Mononuclear cell (primary cell): ENCODE data around the gene PHACTR1. TPM values are rescaled to one million over a fixed set of nuclear protein-coding genes. Genes with fewer than 3 reads are reported as not detected.

Source experiments
- H3K27me3 ChIP-seq: 2 replicates; pipeline ENCODE4 v1.6.0; 2011; ENCODE audit warnings: low read length, control low read depth; ENCODE audit not compliant: insufficient read depth
- H3K4me1 ChIP-seq: 2 replicates; pipeline ENCODE4 v1.5.1; 2011; ENCODE audit warnings: mild to moderate bottlenecking, low read length, control low read depth; ENCODE audit not compliant: insufficient read depth
- H3K4me3 ChIP-seq: 2 replicates; pipeline ENCODE4 v1.5.1; 2011; ENCODE audit warnings: mild to moderate bottlenecking, low read length, moderate library complexity
- H3K9me3 ChIP-seq: 2 replicates; pipeline ENCODE4 v1.5.1; 2011; ENCODE audit warnings: low read depth, mild to moderate bottlenecking, control low read depth, low read length
- total RNA-seq: library from RNA; depleted of rRNA; stranded (reverse); fragments of >200 nt; gene quantifications from one replicate; pipeline ENCODE4 v1.2.3, GENCODE V29; 2012

The PHACTR1 gene
- total RNA-seq, 1 donor, result 81.6 TPM

DNA sequence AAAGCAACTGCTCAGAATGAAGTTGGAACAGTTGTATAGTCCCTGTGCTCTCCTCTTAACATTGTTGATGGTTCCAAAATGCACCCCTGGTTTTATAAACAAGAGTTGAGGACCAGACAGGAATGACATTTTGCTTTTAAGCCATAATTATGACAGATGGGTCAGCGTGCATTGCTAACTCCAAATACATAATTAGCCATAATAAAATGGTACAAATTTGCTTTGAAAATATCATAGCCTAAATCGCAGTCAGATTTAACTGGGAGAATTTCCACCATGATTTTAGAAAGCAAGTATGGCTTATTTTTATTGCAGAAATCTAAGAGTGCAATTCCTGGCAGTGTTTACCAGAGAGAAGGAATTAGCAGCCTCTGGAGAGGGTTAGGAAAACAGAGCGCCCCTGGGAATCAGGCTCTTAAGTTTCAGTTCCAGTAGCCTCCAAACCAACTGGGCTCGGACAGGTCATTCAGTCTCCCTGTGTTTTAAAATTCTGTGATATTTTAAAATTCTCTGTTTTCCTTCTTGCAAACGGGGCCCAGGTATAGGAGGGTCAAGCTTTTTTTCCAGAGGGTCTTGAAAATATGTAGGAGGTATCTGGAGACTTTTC lies 309.4 kb downstream of the PHACTR1 start:
- no peaks in the 10 kb centered on the region for H3K9me3 ChIP-seq
- H3K4me3 ChIP-seq, result no peak overlapping the region
- no peaks in the 10 kb centered on the region for H3K4me1 ChIP-seq
- H3K27me3 ChIP-seq, result no peaks in the 10 kb centered on the region

DNA sequence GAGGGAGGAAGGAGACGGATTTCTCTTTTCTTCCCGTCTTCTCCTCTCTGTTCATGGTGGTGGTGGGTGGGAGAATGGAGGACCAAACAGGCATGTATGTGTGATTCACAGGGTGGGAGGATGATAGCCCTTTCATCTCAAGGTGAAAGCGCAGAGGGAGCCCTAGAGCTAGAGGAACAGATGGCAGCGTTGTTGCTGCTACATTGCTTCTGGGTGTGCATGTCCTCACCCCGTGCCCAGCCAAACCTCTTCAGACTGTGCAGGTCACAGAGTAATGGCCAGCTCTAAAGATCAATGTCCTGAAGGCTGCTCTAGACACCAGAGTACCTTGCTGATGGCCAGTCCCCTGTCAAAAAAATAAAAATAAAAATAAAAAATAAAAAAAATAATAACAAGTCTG lies 310.0 kb downstream of the PHACTR1 start:
- no peaks in the 10 kb centered on the region for H3K4me1 ChIP-seq
- H3K4me3 ChIP-seq, result no peak overlapping the region
- H3K27me3 ChIP-seq, result no peaks in the 10 kb centered on the region
- H3K9me3 ChIP-seq, result no peaks in the 10 kb centered on the region

DNA sequence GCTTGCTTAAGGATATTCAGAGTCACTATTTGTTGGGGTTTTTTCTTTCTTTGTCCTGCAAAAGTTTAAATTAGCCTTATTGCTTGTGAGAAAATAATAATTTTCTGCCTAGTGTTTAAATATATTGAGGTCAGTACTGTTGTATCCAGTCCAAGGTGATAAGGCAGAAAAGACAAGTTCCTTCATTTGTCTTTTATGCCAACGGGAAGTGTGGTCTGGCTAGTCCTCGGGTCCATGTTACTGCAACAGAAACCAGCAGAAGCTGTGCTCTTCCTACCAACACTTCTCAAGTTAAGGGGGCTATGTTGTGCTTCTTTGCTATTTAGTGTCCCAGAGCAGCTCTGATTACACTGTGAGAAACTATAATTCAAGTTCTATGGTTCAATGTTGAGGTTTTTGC lies 310.6 kb downstream of the PHACTR1 start:
- Histone ChIP-seq H3K4me1 (no peaks in the 10 kb centered on the region), H3K27me3 (no peaks in the 10 kb centered on the region), H3K9me3 (no peaks in the 10 kb centered on the region), H3K4me3 (no peak overlapping the region)

- Histone ChIP-seq H3K27me3 (no peaks in the 10 kb centered on the region), H3K4me3 (no peak overlapping the region), H3K4me1 (no peaks in the 10 kb centered on the region), H3K9me3 (no peaks in the 10 kb centered on the region)
Observed at GRCh38 chr6:13030396-13030795, 313.8 kb downstream of the PHACTR1 start.

DNA sequence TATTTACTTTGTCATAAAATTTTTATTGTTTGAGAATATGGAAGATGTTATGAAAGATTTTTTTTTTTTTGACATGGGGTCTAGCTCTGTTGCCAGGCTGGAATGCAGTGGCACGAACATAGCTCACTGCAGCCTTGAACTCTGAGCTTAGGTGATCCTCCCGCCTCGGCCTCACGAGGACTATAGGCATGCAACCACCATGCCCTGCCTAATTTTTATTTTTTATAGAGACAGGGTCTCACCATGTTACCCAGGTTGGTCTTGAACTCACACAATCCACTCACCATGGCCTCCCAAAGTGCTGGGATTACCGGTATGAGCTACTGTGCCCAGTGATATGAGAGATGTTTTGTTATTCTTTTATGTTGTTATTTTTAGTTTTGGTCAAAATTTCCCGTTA lies 316.0 kb downstream of the PHACTR1 start:
- no peaks in the 10 kb centered on the region for H3K4me1 ChIP-seq
- no peak overlapping the region for H3K4me3 ChIP-seq
- no peaks in the 10 kb centered on the region for H3K9me3 ChIP-seq
- no peaks in the 10 kb centered on the region for H3K27me3 ChIP-seq

DNA sequence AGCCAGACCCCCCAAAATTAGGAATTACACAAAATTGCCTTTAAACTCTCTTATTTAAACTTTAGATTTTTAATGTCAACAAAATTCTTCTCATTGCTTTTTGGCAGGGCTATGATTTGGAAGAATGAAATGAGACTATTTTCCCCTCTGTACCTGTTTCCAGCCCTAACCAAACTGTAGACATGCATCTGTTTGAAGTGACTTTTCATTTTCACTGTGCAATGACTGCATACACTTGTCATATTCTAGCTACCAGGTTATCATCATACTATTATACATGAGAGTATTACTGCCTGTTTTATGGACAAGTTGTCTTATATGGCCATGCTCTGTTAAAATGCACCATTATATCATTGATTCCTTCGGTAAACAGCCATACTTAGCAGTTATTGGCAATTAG lies 316.6 kb downstream of the PHACTR1 start:
- no peaks in the 10 kb centered on the region for H3K9me3 ChIP-seq
- H3K4me3 ChIP-seq, result no peak overlapping the region
- no peaks in the 10 kb centered on the region for H3K4me1 ChIP-seq
- no peaks in the 10 kb centered on the region for H3K27me3 ChIP-seq

DNA sequence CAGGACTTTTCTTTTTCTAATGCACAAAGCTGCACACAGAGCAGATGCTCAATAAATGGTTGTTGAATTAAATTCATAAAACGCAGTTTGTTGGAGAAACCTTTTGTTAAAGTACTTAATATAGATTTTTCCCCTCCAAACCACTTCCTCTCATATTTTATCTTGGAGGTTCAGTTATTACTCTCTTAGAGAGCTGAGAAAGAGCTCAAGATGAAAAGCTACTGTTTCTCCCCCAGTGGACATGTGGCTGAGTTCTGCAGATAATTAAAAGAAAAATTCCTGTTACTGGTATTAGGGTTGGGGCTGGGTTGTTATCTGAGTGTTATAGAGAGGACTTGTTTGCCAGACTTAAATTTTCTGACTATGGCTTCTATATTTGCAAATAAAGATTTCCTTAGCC lies 317.7 kb downstream of the PHACTR1 start:
- Histone ChIP-seq H3K4me1 (no peaks in the 10 kb centered on the region), H3K9me3 (no peaks in the 10 kb centered on the region), H3K27me3 (no peaks in the 10 kb centered on the region), H3K4me3 (no peak overlapping the region)

GRCh38 chr6:13035606-13036005 lies 319.0 kb downstream of the PHACTR1 start:
- no peaks in the 10 kb centered on the region for H3K27me3 ChIP-seq
- no peaks in the 10 kb centered on the region for H3K4me1 ChIP-seq
- no peak overlapping the region for H3K4me3 ChIP-seq
- H3K9me3 ChIP-seq, result no peaks in the 10 kb centered on the region

- H3K4me3 ChIP-seq, result no peak overlapping the region
- no peaks in the 10 kb centered on the region for H3K9me3 ChIP-seq
- no peaks in the 10 kb centered on the region for H3K27me3 ChIP-seq
- no peaks in the 10 kb centered on the region for H3K4me1 ChIP-seq
Observed at GRCh38 chr6:13038315-13038714, 321.7 kb downstream of the PHACTR1 start.

GRCh38 chr6:13038741-13039190 lies 322.2 kb downstream of the PHACTR1 start:
- Histone ChIP-seq H3K27me3 (no peaks in the 10 kb centered on the region), H3K4me3 (no peak overlapping the region)

DNA sequence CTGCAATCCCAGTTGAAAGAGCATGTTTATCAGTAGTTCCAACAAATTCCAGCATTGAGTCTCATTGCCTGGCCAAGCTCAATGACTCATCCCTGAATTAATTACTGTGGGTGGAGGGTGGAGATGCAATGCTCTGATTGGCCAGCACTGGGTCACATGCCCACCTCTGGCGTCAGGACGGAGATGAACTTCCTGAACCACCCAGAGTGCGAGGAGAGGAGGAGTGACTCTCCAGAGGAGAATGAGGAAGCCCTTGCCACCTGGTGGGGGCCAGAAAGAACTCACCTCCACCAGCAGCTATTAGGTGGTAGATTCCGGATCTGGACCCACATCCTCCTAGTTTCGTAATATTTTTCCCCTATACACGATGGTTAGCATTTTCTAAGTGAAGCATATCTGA lies 327.8 kb downstream of the PHACTR1 start:
- peaks cover 5% of the 10 kb centered on the region for H3K4me1 ChIP-seq
- H3K4me3 ChIP-seq, result no peak overlapping the region

More at GRCh38 chr6:13038741-13039190, 322.2 kb downstream of the PHACTR1 start:
- no peaks in the 10 kb centered on the region for H3K4me1 ChIP-seq
- no peaks in the 10 kb centered on the region for H3K9me3 ChIP-seq

DNA sequence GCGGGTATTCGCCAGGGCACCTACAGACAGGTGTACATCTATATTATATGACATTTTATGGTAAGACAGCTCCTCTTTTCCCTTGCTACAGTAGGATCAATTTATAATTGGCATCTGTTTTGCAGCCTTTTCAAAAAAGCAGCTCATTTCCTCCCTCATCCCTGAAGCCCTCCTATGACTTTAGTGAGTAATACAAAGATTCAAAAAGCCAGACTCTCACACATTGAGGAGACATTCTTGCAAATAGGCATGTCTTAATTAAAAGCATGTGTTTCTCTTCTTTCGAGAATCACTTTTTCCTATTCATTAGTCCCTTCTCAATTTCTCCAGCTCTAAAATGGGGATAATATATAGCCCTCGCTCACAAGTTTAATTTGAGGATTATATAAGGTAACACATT lies 328.3 kb downstream of the PHACTR1 start:
- H3K9me3 ChIP-seq, result no peaks in the 10 kb centered on the region
- no peaks in the 10 kb centered on the region for H3K27me3 ChIP-seq
- H3K4me3 ChIP-seq, result no peak overlapping the region
- H3K4me1 ChIP-seq, result peaks cover 5% of the 10 kb centered on the region

More for the DNA sequence above, 327.8 kb downstream of the PHACTR1 start:
- Histone ChIP-seq H3K27me3 (no peaks in the 10 kb centered on the region), H3K9me3 (no peaks in the 10 kb centered on the region)

GRCh38 chr6:13045676-13046075 lies 329.1 kb downstream of the PHACTR1 start:
- Histone ChIP-seq H3K4me1 (peaks cover 5% of the 10 kb centered on the region), H3K27me3 (no peaks in the 10 kb centered on the region), H3K9me3 (no peaks in the 10 kb centered on the region), H3K4me3 (no peak overlapping the region)

- Histone ChIP-seq H3K9me3 (no peaks in the 10 kb centered on the region), H3K4me1 (peaks cover 5% of the 10 kb centered on the region)
Observed at GRCh38 chr6:13046084-13046483, 329.5 kb downstream of the PHACTR1 start.

GRCh38 chr6:13048113-13048512 lies 331.5 kb downstream of the PHACTR1 start:
- H3K9me3 ChIP-seq, result no peaks in the 10 kb centered on the region
- H3K27me3 ChIP-seq, result no peaks in the 10 kb centered on the region
- H3K4me3 ChIP-seq, result no peak overlapping the region
- H3K4me1 ChIP-seq, result peaks cover 5% of the 10 kb centered on the region

More at GRCh38 chr6:13046084-13046483, 329.5 kb downstream of the PHACTR1 start:
- no peak overlapping the region for H3K4me3 ChIP-seq
- H3K27me3 ChIP-seq, result no peaks in the 10 kb centered on the region

- no peaks in the 10 kb centered on the region for H3K9me3 ChIP-seq
- peaks cover 5% of the 10 kb centered on the region for H3K4me1 ChIP-seq
- no peak overlapping the region for H3K4me3 ChIP-seq
- H3K27me3 ChIP-seq, result no peaks in the 10 kb centered on the region
Observed at GRCh38 chr6:13049666-13050254, 333.2 kb downstream of the PHACTR1 start.
